Cardiac muscle cell (in vitro differentiated cells and primary cell): ENCODE data around the gene ATP6V1B1. TPM values are rescaled to one million over a fixed set of nuclear protein-coding genes. Genes with fewer than 3 reads are reported as not detected.

Source experiments
- DNase-seq, 2 donors: peaks; one replicate each; pipeline versions ENCODE4 v3.0.0 to v3.0.0-alpha.2; 2010 to 2017; ENCODE audit warnings: low read depth in 1 of 2, low spot score in 1 of 2
- H3K27ac ChIP-seq: fragments of 200-600 bp; sonication (generic); 2 replicates; pipeline ENCODE4 v1.5.1; 2016
- H3K27me3 ChIP-seq: fragments of 200-600 bp; sonication (generic); 2 replicates; pipeline ENCODE4 v1.6.0; 2016; ENCODE audit warnings: control low read depth
- H3K36me3 ChIP-seq: fragments of 200-600 bp; sonication (generic); 2 replicates; pipeline ENCODE4 v1.5.1; 2016; ENCODE audit warnings: control low read depth
- H3K4me1 ChIP-seq: fragments of 200-600 bp; sonication (generic); 2 replicates; pipeline ENCODE4 v1.8.1; 2017; ENCODE audit warnings: low read depth, mild to moderate bottlenecking, mixed run types
- H3K4me3 ChIP-seq: fragments of 200-600 bp; sonication (generic); 2 replicates; pipeline ENCODE4 v1.5.1; 2016; ENCODE audit warnings: mild to moderate bottlenecking
- H3K9me3 ChIP-seq: fragments of 200-600 bp; sonication (generic); 2 replicates; pipeline ENCODE4 v1.5.1; 2017; ENCODE audit warnings: low read depth, mild to moderate bottlenecking, control low read depth
- polyA plus RNA-seq: library from polyadenylated mRNA; unstranded; fragments of >200 nt; fragmentation: Nextera tagmentation; extraction: Ambion mirVana; gene quantifications from 2 replicates; pipeline ENCODE4 v1.2.1, GENCODE V29; 2016
- total RNA-seq: library from RNA; depleted of rRNA; stranded (reverse); fragments of >200 nt; gene quantifications from 2 replicates; pipeline ENCODE4 v1.2.3, GENCODE V29; 2016
- TF ChIP-seq, protein P1 (sequence below): IDR thresholded peaks from 2 replicates; pipeline ENCODE4 v1.5.1; 2012; ENCODE audit warnings: low read depth, mild to moderate bottlenecking, low read length

ATP6V1B1 gene
- total and polyA plus RNA-seq, 2 experiments from 2014 or later: 3.0 TPM; not detected in 1

- TF ChIP-seq, protein P1, sequence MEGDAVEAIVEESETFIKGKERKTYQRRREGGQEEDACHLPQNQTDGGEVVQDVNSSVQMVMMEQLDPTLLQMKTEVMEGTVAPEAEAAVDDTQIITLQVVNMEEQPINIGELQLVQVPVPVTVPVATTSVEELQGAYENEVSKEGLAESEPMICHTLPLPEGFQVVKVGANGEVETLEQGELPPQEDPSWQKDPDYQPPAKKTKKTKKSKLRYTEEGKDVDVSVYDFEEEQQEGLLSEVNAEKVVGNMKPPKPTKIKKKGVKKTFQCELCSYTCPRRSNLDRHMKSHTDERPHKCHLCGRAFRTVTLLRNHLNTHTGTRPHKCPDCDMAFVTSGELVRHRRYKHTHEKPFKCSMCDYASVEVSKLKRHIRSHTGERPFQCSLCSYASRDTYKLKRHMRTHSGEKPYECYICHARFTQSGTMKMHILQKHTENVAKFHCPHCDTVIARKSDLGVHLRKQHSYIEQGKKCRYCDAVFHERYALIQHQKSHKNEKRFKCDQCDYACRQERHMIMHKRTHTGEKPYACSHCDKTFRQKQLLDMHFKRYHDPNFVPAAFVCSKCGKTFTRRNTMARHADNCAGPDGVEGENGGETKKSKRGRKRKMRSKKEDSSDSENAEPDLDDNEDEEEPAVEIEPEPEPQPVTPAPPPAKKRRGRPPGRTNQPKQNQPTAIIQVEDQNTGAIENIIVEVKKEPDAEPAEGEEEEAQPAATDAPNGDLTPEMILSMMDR: no peak
- Histone ChIP-seq H3K27me3 (no peaks in the 10 kb centered on the region), H3K9me3 (no peaks in the 10 kb centered on the region), H3K27ac (no peak overlapping the region), H3K4me3 (no peak overlapping the region), H3K4me1 (no peaks in the 10 kb centered on the region), H3K36me3 (peaks cover 6% of the 10 kb centered on the region)
- no peak for DNase-seq
These were observed 49.6 kb downstream of the ATP6V1B1 start for GRCh38 chr2:70985283-70985688.

- DNase-seq: no peak
- H3K27ac ChIP-seq: no peak overlapping the region
- no peaks in the 10 kb centered on the region for H3K27me3 ChIP-seq
- no peaks in the 10 kb centered on the region for H3K9me3 ChIP-seq
- peaks cover 6% of the 10 kb centered on the region for H3K36me3 ChIP-seq
- H3K4me3 ChIP-seq: no peak overlapping the region
- TF ChIP-seq, protein P1: no peak
- H3K4me1 ChIP-seq: no peaks in the 10 kb centered on the region
These were observed 50.3 kb downstream of the ATP6V1B1 start for GRCh38 chr2:70985956-70986355.

- H3K36me3 ChIP-seq: peaks cover 10% of the 10 kb centered on the region
These were observed 50.9 kb downstream of the ATP6V1B1 start for GRCh38 chr2:70986499-70987189.

DNA sequence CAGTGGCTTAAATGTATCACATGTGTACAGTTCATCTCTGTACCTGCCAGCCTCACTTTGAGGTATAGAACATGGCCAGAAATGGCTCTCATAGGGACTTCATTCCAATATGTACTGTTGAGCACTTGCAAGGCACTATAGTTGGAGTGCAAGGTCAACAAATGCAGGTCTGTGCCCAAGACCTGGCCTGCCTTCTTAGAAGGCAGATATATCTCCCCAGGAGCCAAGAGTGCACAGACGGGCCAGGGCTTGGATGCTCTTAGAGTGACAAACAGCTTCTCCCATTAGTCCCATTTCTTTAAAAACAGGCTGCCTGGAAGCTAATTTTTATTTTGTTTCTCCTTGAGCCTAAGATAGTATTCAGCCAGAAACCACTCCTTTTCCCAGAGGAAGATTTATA, 51.7 kb downstream of the ATP6V1B1 start:
- Histone ChIP-seq H3K4me3 (no peak overlapping the region), H3K27ac (no peak overlapping the region), H3K9me3 (no peaks in the 10 kb centered on the region), H3K36me3 (peaks cover 10% of the 10 kb centered on the region), H3K4me1 (no peaks in the 10 kb centered on the region), H3K27me3 (no peaks in the 10 kb centered on the region)
- TF ChIP-seq, protein P1: no peak
- no peak for DNase-seq

More at GRCh38 chr2:70986499-70987189, 50.9 kb downstream of the ATP6V1B1 start:
- Histone ChIP-seq H3K27me3 (no peaks in the 10 kb centered on the region), H3K4me3 (no peak overlapping the region), H3K27ac (no peak overlapping the region), H3K9me3 (no peaks in the 10 kb centered on the region), H3K4me1 (no peaks in the 10 kb centered on the region)
- DNase-seq: no peak
- TF ChIP-seq, protein P1: no peak

GRCh38 chr2:70988151-70988550, 52.5 kb downstream of the ATP6V1B1 start:
- Histone ChIP-seq H3K27me3 (no peaks in the 10 kb centered on the region), H3K36me3 (peaks cover 10% of the 10 kb centered on the region), H3K4me1 (no peaks in the 10 kb centered on the region), H3K27ac (no peak overlapping the region), H3K4me3 (no peak overlapping the region), H3K9me3 (no peaks in the 10 kb centered on the region)
- TF ChIP-seq, protein P1: no peak
- DNase-seq: peak in 1 of 2 donors; percentile 8
